ENCODE results near the gene COL4A1. TPM values are rescaled to one million over a fixed set of nuclear protein-coding genes. Genes with fewer than 3 reads are reported as not detected.

The COL4A1 gene
- total and polyA plus RNA-seq, 2 of the 13 experiments (the other 11 are each of a cell fraction or from before 2014, with no cell fraction given), result not detected

DNA sequence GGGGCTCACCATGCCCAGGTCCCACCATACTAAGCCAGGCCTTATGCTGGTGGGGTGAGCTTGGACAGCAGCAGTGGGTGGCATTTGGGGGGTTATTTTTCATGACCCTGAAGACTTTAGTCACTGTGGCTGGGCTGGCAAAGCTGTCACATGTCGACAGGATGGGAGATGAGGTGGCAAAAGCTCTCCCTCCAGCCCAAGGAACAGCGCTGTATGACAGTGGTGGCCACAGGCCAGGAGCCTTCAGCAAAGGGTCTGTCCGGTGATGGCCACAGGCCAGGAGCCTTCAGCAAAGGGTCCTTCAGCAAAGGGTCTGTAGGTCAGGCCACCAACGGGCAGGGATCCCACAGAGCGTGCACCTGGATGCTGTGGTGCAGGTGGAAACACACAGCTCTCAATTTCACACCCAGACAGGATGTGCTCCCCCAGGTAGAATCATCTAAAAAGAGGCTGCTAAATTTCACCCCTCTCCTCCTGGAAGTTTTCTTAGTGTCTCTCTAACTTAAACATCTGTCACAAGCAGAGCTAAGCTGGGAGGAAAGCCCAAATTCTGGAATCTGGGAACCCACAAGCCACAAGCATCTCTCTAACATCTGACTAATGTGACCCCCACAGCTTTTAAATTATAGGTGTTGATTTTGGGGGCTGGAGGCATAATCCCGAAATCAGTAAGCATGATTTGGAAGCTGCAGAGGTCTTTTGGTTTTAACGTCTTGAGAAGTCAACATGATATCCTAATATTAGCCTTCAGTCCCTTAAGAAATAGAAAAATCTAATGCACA, 23.0 kb downstream of the COL4A1 start:
- no peak overlapping the region for H3K4me2 ChIP-seq (ENCODE audit: low read depth, low read length)
- no peaks in the 10 kb centered on the region for H3K4me1 ChIP-seq (ENCODE audit: insufficient read depth, low read length)
- H3K9me3 ChIP-seq (ENCODE audit: low read length), result no peaks in the 10 kb centered on the region
- no peaks in the 10 kb centered on the region for H3K79me2 ChIP-seq (ENCODE audit: insufficient read depth, low read length)
- H3K36me3 ChIP-seq (replicated peaks in 1 of 2; ENCODE audit: control insufficient read depth in 1 of 2, insufficient read depth in 2 of 2, low read length in 2 of 2), result no peaks in the 10 kb centered on the region
- WGBS (ENCODE audit: low lambda C conversion rate), result 17% methylated on average over 6 of the region's 7 CpGs
- no peak for ATAC-seq
- CTCF ChIA-PET (ENCODE audit: low intra/inter-chr PET ratio, low total read pairs), result no interaction called here
- H3K27me3 ChIP-seq (ENCODE audit: control insufficient read depth in 1 of 2, insufficient read depth in 2 of 2, low read length in 2 of 2), result peaks cover 4 to 39% of the 10 kb centered on the region in 2 experiments
- H4K20me1 ChIP-seq (ENCODE audit: insufficient read depth, low read length), result no peaks in the 10 kb centered on the region
- BruUV-seq (replicated peaks), result no TSS peak
- no peak for FAIRE-seq
- no peak overlapping the region for H3K9ac ChIP-seq (ENCODE audit: insufficient read depth, low read depth, low read length)
- no peak overlapping the region for H3K27ac ChIP-seq (ENCODE audit: extremely low read length, insufficient read depth, low read length)
- in situ Hi-C loops (cut with HindIII; ENCODE audit: extremely low pct_ligation_motif_present, low pct_unique_long_range_greater_than_20kb) (no loop called here), intact Hi-C loops (cut with micrococcal nuclease; ENCODE audit: unreplicated experiment) (no loop called here)
- no peak overlapping the region for H2AFZ ChIP-seq (ENCODE audit: low read length)
- DNase-seq (ENCODE audit: low spot score), result no peak
- POLR2A ChIA-PET, result no interaction called here
- H3K4me3 ChIP-seq (replicated peaks in 1 of 3; ENCODE audit: insufficient read depth in 1 of 3, low read depth in 2 of 3, low read length in 3 of 3), result no peak overlapping the region
- TF ChIP-seq NFIC (IDR thresholded peaks at IDR 0.05; ENCODE audit: low read length) (no peak), ARHGAP35 (CRISPR knock-in tag; IDR thresholded peaks at IDR 0.05; ENCODE audit: borderline replicate concordance) (no peak), EED (CRISPR knock-in tag; IDR thresholded peaks at IDR 0.05) (no peak), TAF15 (IDR thresholded peaks at IDR 0.05; ENCODE audit: low read depth, low read length, poor library complexity, severe bottlenecking) (no peak), MEIS2 (CRISPR knock-in tag; IDR thresholded peaks at IDR 0.05) (no peak), ZNF44 (CRISPR knock-in tag; IDR thresholded peaks at IDR 0.05) (no peak), NCOA2 (CRISPR knock-in tag; IDR thresholded peaks at IDR 0.05) (no peak), ZNF263 (CRISPR knock-in tag; IDR thresholded peaks at IDR 0.05) (no peak), ZSCAN12 (CRISPR knock-in tag; IDR thresholded peaks at IDR 0.05) (no peak), SMAD3 (CRISPR knock-in tag; IDR thresholded peaks at IDR 0.05) (no peak), HMG20B (CRISPR knock-in tag; conservative IDR thresholded peaks at IDR 0.05) (no peak)
- TF ChIP-seq, protein P1, sequence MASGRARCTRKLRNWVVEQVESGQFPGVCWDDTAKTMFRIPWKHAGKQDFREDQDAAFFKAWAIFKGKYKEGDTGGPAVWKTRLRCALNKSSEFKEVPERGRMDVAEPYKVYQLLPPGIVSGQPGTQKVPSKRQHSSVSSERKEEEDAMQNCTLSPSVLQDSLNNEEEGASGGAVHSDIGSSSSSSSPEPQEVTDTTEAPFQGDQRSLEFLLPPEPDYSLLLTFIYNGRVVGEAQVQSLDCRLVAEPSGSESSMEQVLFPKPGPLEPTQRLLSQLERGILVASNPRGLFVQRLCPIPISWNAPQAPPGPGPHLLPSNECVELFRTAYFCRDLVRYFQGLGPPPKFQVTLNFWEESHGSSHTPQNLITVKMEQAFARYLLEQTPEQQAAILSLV (CRISPR knock-in tag; IDR thresholded peaks at IDR 0.05; ENCODE audit: borderline replicate concordance), result no peak
- TF ChIP-seq, protein P2, sequence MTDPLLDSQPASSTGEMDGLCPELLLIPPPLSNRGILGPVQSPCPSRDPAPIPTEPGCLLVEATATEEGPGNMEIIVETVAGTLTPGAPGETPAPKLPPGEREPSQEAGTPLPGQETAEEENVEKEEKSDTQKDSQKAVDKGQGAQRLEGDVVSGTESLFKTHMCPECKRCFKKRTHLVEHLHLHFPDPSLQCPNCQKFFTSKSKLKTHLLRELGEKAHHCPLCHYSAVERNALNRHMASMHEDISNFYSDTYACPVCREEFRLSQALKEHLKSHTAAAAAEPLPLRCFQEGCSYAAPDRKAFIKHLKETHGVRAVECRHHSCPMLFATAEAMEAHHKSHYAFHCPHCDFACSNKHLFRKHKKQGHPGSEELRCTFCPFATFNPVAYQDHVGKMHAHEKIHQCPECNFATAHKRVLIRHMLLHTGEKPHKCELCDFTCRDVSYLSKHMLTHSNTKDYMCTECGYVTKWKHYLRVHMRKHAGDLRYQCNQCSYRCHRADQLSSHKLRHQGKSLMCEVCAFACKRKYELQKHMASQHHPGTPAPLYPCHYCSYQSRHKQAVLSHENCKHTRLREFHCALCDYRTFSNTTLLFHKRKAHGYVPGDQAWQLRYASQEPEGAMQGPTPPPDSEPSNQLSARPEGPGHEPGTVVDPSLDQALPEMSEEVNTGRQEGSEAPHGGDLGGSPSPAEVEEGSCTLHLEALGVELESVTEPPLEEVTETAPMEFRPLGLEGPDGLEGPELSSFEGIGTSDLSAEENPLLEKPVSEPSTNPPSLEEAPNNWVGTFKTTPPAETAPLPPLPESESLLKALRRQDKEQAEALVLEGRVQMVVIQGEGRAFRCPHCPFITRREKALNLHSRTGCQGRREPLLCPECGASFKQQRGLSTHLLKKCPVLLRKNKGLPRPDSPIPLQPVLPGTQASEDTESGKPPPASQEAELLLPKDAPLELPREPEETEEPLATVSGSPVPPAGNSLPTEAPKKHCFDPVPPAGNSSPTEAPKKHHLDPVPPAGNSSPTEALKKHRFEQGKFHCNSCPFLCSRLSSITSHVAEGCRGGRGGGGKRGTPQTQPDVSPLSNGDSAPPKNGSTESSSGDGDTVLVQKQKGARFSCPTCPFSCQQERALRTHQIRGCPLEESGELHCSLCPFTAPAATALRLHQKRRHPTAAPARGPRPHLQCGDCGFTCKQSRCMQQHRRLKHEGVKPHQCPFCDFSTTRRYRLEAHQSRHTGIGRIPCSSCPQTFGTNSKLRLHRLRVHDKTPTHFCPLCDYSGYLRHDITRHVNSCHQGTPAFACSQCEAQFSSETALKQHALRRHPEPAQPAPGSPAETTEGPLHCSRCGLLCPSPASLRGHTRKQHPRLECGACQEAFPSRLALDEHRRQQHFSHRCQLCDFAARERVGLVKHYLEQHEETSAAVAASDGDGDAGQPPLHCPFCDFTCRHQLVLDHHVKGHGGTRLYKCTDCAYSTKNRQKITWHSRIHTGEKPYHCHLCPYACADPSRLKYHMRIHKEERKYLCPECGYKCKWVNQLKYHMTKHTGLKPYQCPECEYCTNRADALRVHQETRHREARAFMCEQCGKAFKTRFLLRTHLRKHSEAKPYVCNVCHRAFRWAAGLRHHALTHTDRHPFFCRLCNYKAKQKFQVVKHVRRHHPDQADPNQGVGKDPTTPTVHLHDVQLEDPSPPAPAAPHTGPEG (CRISPR knock-in tag; IDR thresholded peaks at IDR 0.05), result no peak
- TF ChIP-seq, protein P3, sequence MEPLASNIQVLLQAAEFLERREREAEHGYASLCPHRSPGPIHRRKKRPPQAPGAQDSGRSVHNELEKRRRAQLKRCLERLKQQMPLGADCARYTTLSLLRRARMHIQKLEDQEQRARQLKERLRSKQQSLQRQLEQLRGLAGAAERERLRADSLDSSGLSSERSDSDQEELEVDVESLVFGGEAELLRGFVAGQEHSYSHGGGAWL (CRISPR knock-in tag; IDR thresholded peaks at IDR 0.05), result no peak
- TF ChIP-seq, protein P4, sequence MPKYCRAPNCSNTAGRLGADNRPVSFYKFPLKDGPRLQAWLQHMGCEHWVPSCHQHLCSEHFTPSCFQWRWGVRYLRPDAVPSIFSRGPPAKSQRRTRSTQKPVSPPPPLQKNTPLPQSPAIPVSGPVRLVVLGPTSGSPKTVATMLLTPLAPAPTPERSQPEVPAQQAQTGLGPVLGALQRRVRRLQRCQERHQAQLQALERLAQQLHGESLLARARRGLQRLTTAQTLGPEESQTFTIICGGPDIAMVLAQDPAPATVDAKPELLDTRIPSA (CRISPR knock-in tag; IDR thresholded peaks at IDR 0.05; ENCODE audit: borderline replicate concordance), result no peak
